Fibroblast of lung (primary cell): ENCODE measurements around the gene COL2A1. TPM values are rescaled to one million over a fixed set of nuclear protein-coding genes. Genes with fewer than 3 reads are reported as not detected.

Experiments used
- DNase-seq, 2 donors: peaks; one replicate each; pipeline versions ENCODE4 v3.0.0 to v3.0.0-alpha.2; 2010; ENCODE audit warnings: low read depth in 2 of 2
- H2AFZ ChIP-seq: 2 replicates; pipeline ENCODE4 v1.5.1; 2012; ENCODE audit warnings: low read length, control low read depth, inconsistent platforms
- H3K27ac ChIP-seq: 2 replicates; pipeline ENCODE4 v1.5.1; 2011; ENCODE audit warnings: low read length, control low read depth; ENCODE audit not compliant: insufficient read depth
- H3K27me3 ChIP-seq: 2 replicates; pipeline ENCODE4 v1.5.1; 2011; ENCODE audit warnings: mild to moderate bottlenecking, low read length; ENCODE audit not compliant: control insufficient read depth, insufficient read depth
- H3K36me3 ChIP-seq: 2 replicates; pipeline ENCODE4 v1.5.1; 2011; ENCODE audit warnings: low read length; ENCODE audit not compliant: control insufficient read depth, insufficient read depth
- H3K4me1 ChIP-seq: 2 replicates; pipeline ENCODE4 v1.5.1; 2011; ENCODE audit warnings: low read length; ENCODE audit not compliant: control insufficient read depth, insufficient read depth; ENCODE audit errors: extremely low read depth
- H3K4me2 ChIP-seq: 2 replicates; pipeline ENCODE4 v1.5.1; 2011; ENCODE audit warnings: low read length, control low read depth; ENCODE audit not compliant: insufficient read depth; ENCODE audit errors: extremely low read depth
- H3K4me3 ChIP-seq, 4 experiments: fragments of 200-600 bp in 1 of 4; sonication (generic) in 1 of 4; replicated peaks in 1 of 4; 2 replicates each; pipeline ENCODE4 v1.5.1; 2011 to 2016; ENCODE audit warnings: low read length in 4 of 4, low read depth in 3 of 4, mild to moderate bottlenecking in 3 of 4, control low read depth in 2 of 4, inconsistent platforms in 1 of 4, mixed read lengths in 1 of 4; ENCODE audit not compliant: insufficient read depth in 1 of 4; ENCODE audit errors: control extremely low read depth in 1 of 4
- H3K79me2 ChIP-seq: 2 replicates; pipeline ENCODE4 v1.5.1; 2012; ENCODE audit warnings: mild to moderate bottlenecking, low read length, inconsistent platforms; ENCODE audit not compliant: control insufficient read depth, insufficient read depth
- H3K9ac ChIP-seq: 2 replicates; pipeline ENCODE4 v1.5.1; 2011; ENCODE audit warnings: mild to moderate bottlenecking, low read length, control low read depth; ENCODE audit not compliant: insufficient read depth
- H3K9me3 ChIP-seq: 2 replicates; pipeline ENCODE4 v1.5.1; 2012; ENCODE audit warnings: low read depth, low read length; ENCODE audit not compliant: control insufficient read depth, insufficient read depth
- H4K20me1 ChIP-seq: 2 replicates; pipeline ENCODE4 v1.5.1; 2011; ENCODE audit warnings: low read length; ENCODE audit not compliant: control insufficient read depth, insufficient read depth; ENCODE audit errors: extremely low read depth
- EZH2 ChIP-seq: IDR thresholded peaks from 2 replicates; pipeline ENCODE4 v1.5.1; 2012; ENCODE audit warnings: low read length, control low read depth, mild to moderate bottlenecking; ENCODE audit errors: missing control alignments
- polyA plus RNA-seq, 2 donors: library from polyadenylated mRNA; depleted of rRNA in 1 of 2; stranded (reverse) in 1 of 2; unstranded in 1 of 2; fragments of >200 nt; gene quantifications; 2 replicates each; pipeline ENCODE4 v1.2.1, GENCODE V29; 2011 to 2012; ENCODE audit warnings: missing spikeins in 1 of 2
- total RNA-seq: library from RNA; depleted of rRNA; stranded (reverse); fragments of >200 nt; gene quantifications from 2 replicates; pipeline ENCODE4 v1.2.1, GENCODE V29; 2014
- TF ChIP-seq, protein P1 (sequence below), 2 donors: IDR thresholded peaks in 1 of 2; conservative IDR thresholded peaks in 1 of 2; 1 replicate in 1 of 2; 2 replicates in 1 of 2; pipeline ENCODE4 v1.5.1; 2011 to 2012; ENCODE audit warnings: low read length in 2 of 2, control low read depth in 1 of 2, inconsistent platforms in 1 of 2, low read depth in 1 of 2, mild to moderate bottlenecking in 1 of 2

COL2A1 gene
- total and polyA plus RNA-seq, 2 donors (not counting 1 experiment from before 2014, with no cell fraction given) = not detected

DNA sequence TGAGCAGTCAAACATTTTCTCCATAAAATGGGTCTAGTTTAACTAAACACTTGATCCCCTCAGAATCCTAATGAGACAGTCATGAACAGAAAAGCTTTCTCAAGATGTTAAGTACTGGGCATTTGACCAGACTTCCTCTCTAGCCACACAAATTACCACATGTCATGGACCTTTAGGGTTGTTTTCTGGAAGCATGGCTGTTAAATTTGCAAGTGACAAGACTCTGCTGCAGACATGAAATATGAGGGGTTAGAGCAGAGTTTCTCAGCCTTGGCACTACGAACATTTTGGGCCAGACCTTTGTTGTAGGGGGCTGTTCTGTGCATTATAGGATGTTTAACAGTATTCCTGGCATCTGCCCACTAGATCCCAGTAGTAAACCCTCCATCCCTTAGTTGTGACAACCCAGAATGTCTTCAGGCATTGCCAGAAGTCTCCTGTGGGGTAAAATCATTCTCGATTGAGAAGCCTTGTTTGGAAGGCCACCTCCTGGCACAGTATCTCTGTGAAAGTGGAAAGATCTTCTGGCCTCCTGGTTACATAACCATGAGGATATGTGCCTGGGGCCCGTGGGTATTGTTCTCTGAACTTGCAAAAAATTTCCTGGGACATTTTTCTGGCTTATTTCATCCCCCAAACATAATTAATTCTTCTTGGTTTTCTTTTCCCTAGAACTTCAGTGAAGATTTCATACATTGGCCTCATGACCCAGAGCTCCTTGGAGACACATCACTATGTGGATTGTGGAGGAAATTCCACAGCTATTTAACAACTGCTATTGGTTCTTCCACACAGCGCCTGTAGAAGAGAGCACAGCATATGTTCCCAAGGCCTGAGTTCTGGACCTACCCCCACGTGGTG, 36.6 kb downstream of the COL2A1 start:
- Histone ChIP-seq H3K4me2 (no peak overlapping the region), H2AFZ (no peak overlapping the region)
- no peak for DNase-seq

DNA sequence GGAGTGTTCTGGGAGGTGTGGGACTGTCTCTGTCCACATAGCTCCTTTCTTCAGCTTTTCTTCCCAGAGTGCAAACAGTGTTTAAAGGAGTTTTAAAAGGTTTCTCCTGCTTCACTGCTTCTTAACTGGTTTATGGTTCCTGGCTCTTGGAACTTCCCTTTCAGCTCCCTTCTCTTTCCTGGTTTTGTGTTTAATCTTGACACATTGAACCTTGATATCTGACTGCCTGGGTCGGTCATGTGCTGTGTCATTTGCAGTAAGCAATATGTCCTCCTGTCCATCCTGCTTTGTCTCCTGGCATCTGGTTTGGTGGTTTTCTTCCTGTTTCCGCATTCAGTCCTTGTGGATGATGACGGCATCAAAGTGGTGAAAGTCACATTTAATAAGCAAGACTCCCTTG, 38.7 kb downstream of the COL2A1 start:
- no peak overlapping the region for H3K9ac ChIP-seq
- no peak overlapping the region for H2AFZ ChIP-seq
- peaks cover 6% of the 10 kb centered on the region for H3K36me3 ChIP-seq
- no peaks in the 10 kb centered on the region for H4K20me1 ChIP-seq
- H3K4me3 ChIP-seq = no peak overlapping the region
- no peak overlapping the region for H3K4me2 ChIP-seq
- no peak overlapping the region for H3K27ac ChIP-seq
- no peaks in the 10 kb centered on the region for H3K79me2 ChIP-seq
- no peaks in the 10 kb centered on the region for H3K9me3 ChIP-seq
- no peak for TF ChIP-seq EZH2
- TF ChIP-seq, protein P1, sequence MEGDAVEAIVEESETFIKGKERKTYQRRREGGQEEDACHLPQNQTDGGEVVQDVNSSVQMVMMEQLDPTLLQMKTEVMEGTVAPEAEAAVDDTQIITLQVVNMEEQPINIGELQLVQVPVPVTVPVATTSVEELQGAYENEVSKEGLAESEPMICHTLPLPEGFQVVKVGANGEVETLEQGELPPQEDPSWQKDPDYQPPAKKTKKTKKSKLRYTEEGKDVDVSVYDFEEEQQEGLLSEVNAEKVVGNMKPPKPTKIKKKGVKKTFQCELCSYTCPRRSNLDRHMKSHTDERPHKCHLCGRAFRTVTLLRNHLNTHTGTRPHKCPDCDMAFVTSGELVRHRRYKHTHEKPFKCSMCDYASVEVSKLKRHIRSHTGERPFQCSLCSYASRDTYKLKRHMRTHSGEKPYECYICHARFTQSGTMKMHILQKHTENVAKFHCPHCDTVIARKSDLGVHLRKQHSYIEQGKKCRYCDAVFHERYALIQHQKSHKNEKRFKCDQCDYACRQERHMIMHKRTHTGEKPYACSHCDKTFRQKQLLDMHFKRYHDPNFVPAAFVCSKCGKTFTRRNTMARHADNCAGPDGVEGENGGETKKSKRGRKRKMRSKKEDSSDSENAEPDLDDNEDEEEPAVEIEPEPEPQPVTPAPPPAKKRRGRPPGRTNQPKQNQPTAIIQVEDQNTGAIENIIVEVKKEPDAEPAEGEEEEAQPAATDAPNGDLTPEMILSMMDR (conservative IDR thresholded peaks at IDR 0.05 in 1 of 2, IDR thresholded peaks at IDR 0.05 in 1 of 2; ENCODE audit: low read depth in 1 of 2, low read length in 2 of 2) = no peak
- peaks cover 8% of the 10 kb centered on the region for H3K4me1 ChIP-seq
- DNase-seq = no peak
- H3K27me3 ChIP-seq = no peaks in the 10 kb centered on the region

More for the DNA sequence above, 36.6 kb downstream of the COL2A1 start:
- TF ChIP-seq, protein P1 (conservative IDR thresholded peaks at IDR 0.05 in 1 of 2, IDR thresholded peaks at IDR 0.05 in 1 of 2; ENCODE audit: low read depth in 1 of 2, low read length in 2 of 2) = no peak
- TF ChIP-seq EZH2 = no peak
- H3K27ac ChIP-seq = no peak overlapping the region
- peaks cover 8% of the 10 kb centered on the region for H3K4me1 ChIP-seq
- H3K79me2 ChIP-seq = no peaks in the 10 kb centered on the region
- H3K9me3 ChIP-seq = no peaks in the 10 kb centered on the region
- no peaks in the 10 kb centered on the region for H4K20me1 ChIP-seq
- peaks cover 6% of the 10 kb centered on the region for H3K36me3 ChIP-seq
- no peaks in the 10 kb centered on the region for H3K27me3 ChIP-seq
- H3K9ac ChIP-seq = no peak overlapping the region
- no peak overlapping the region for H3K4me3 ChIP-seq

DNA sequence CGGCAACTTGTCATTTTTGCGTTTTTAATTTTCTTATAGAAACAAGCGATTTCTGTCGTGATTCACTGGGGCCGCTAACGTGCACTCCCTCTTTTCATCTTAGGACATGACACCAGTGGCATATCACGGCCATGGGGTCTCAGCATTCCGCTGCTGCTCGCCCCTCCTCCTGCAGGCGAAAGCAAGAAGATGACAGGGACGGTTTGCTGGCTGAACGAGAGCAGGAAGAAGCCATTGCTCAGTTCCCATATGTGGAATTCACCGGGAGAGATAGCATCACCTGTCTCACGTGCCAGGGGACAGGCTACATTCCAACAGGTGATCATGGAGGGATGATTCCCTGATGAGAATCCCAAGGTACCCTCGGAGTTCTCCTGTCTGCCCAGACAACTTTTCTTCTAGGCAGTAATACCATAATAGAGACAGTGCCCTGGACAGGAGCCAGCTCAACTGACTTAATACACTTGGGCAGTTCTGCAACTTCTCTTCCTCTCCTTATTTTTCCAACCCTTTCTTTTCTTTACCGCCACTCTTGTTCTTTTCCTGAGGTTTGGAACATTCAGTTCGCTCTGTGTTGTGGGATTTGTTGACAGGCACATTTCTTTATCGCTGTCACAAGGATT, 40.1 kb downstream of the COL2A1 start:
- Histone ChIP-seq H3K4me1 (peaks cover 8% of the 10 kb centered on the region), H3K36me3 (peaks cover 6% of the 10 kb centered on the region), H3K9ac (peak overlapping the region; percentile 48), H3K27ac (no peak overlapping the region), H3K9me3 (no peaks in the 10 kb centered on the region), H2AFZ (peak overlapping the region; percentile 84), H3K27me3 (no peaks in the 10 kb centered on the region), H4K20me1 (no peaks in the 10 kb centered on the region), H3K4me2 (peak overlapping the region; percentile 99), H3K79me2 (no peaks in the 10 kb centered on the region), H3K4me3 (peak overlapping the region; percentile 65 to 88 (median 74))
- TF ChIP-seq, protein P1 (conservative IDR thresholded peaks at IDR 0.05 in 1 of 2, IDR thresholded peaks at IDR 0.05 in 1 of 2; ENCODE audit: low read depth in 1 of 2, low read length in 2 of 2) = no peak
- no peak for TF ChIP-seq EZH2
- no peak for DNase-seq
